ENCODE results near the gene TP53BP1.

DNA sequence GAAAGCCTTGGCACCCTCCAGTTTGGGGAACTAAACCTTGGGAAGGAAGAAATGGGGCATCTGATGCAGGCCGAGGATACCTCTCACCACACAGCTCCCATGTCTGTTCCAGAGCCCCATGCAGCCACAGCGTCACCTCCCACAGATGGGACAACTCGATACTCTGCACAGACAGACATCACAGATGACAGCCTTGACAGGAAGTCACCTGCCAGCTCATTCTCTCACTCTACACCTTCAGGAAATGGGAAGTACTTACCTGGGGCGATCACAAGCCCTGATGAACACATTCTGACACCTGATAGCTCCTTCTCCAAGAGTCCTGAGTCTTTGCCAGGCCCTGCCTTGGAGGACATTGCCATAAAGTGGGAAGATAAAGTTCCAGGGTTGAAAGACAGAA lies 32.2 kb upstream of the TP53BP1 start:
- TF ChIP-seq TAF1 (IDR thresholded peaks at IDR 0.05; ENCODE audit: low read depth, low read length) (no peak), POLR2AphosphoS5 (IDR thresholded peaks at IDR 0.05; ENCODE audit: low read depth, low read length) (no peak), SPI1 (IDR thresholded peaks at IDR 0.05; ENCODE audit: low read depth, low read length) (no peak), POLR2A (IDR thresholded peaks at IDR 0.05; ENCODE audit: low read depth, low read length) (no peak)
